HG03135 (cell line): ENCODE data around the gene NCAPD2.
"Not testable (repeated sequence)": the region's sequence is repeated elsewhere in the genome, so short reads cannot be mapped to it uniquely, and the experiment has no call there.

ENCODE experiments used
- ATAC-seq: cut with Tn5 transposase; IDR thresholded peaks from one replicate; pipeline ENCODE4 v1.9.1; 2021; ENCODE audit warnings: mild to moderate bottlenecking, moderate library complexity; ENCODE audit not compliant: unreplicated experiment

NCAPD2 gene

GRCh38 chr12:6533923-6534694 is 40.2 kb downstream of the NCAPD2 start, which contains the start of gene GAPDH:
Gene GAPDH (plus strand): TSS chr12:6534517. CDS start chr12:6534833, 316 bp downstream.
- ATAC-seq = peak; percentile 48

DNA sequence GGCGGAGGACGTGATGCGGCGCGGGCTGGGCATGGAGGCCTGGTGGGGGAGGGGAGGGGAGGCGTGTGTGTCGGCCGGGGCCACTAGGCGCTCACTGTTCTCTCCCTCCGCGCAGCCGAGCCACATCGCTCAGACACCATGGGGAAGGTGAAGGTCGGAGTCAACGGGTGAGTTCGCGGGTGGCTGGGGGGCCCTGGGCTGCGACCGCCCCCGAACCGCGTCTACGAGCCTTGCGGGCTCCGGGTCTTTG is 40.7 kb downstream of the NCAPD2 start:
- no peak for ATAC-seq

DNA sequence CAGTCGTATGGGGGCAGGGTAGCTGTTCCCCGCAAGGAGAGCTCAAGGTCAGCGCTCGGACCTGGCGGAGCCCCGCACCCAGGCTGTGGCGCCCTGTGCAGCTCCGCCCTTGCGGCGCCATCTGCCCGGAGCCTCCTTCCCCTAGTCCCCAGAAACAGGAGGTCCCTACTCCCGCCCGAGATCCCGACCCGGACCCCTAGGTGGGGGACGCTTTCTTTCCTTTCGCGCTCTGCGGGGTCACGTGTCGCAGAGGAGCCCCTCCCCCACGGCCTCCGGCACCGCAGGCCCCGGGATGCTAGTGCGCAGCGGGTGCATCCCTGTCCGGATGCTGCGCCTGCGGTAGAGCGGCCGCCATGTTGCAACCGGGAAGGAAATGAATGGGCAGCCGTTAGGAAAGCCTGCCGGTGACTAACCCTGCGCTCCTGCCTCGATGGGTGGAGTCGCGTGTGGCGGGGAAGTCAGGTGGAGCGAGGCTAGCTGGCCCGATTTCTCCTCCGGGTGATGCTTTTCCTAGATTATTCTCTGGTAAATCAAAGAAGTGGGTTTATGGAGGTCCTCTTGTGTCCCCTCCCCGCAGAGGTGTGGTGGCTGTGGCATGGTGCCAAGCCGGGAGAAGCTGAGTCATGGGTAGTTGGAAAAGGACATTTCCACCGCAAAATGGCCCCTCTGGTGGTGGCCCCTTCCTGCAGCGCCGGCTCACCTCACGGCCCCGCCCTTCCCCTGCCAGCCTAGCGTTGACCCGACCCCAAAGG is 41.2 kb downstream of the NCAPD2 start:
- ATAC-seq = peak; percentile 7

- ATAC-seq = no peak
These were observed 41.7 kb downstream of the NCAPD2 start for GRCh38 chr12:6535697-6535946.

DNA sequence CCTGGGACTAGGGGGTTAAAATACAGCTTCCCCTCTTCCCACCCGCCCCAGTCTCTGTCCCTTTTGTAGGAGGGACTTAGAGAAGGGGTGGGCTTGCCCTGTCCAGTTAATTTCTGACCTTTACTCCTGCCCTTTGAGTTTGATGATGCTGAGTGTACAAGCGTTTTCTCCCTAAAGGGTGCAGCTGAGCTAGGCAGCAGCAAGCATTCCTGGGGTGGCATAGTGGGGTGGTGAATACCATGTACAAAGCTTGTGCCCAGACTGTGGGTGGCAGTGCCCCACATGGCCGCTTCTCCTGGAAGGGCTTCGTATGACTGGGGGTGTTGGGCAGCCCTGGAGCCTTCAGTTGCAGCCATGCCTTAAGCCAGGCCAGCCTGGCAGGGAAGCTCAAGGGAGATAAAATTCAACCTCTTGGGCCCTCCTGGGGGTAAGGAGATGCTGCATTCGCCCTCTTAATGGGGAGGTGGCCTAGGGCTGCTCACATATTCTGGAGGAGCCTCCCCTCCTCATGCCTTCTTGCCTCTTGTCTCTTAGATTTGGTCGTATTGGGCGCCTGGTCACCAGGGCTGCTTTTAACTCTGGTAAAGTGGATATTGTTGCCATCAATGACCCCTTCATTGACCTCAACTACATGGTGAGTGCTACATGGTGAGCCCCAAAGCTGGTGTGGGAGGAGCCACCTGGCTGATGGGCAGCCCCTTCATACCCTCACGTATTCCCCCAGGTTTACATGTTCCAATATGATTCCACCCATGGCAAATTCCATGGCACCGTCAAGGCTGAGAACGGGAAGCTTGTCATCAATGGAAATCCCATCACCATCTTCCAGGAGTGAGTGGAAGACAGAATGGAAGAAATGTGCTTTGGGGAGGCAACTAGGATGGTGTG is 42.3 kb downstream of the NCAPD2 start:
- no peak for ATAC-seq

DNA sequence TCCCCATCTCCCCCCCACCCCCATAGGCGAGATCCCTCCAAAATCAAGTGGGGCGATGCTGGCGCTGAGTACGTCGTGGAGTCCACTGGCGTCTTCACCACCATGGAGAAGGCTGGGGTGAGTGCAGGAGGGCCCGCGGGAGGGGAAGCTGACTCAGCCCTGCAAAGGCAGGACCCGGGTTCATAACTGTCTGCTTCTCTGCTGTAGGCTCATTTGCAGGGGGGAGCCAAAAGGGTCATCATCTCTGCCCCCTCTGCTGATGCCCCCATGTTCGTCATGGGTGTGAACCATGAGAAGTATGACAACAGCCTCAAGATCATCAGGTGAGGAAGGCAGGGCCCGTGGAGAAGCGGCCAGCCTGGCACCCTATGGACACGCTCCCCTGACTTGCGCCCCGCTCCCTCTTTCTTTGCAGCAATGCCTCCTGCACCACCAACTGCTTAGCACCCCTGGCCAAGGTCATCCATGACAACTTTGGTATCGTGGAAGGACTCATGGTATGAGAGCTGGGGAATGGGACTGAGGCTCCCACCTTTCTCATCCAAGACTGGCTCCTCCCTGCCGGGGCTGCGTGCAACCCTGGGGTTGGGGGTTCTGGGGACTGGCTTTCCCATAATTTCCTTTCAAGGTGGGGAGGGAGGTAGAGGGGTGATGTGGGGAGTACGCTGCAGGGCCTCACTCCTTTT is 43.1 kb downstream of the NCAPD2 start:
- no peak for ATAC-seq

DNA sequence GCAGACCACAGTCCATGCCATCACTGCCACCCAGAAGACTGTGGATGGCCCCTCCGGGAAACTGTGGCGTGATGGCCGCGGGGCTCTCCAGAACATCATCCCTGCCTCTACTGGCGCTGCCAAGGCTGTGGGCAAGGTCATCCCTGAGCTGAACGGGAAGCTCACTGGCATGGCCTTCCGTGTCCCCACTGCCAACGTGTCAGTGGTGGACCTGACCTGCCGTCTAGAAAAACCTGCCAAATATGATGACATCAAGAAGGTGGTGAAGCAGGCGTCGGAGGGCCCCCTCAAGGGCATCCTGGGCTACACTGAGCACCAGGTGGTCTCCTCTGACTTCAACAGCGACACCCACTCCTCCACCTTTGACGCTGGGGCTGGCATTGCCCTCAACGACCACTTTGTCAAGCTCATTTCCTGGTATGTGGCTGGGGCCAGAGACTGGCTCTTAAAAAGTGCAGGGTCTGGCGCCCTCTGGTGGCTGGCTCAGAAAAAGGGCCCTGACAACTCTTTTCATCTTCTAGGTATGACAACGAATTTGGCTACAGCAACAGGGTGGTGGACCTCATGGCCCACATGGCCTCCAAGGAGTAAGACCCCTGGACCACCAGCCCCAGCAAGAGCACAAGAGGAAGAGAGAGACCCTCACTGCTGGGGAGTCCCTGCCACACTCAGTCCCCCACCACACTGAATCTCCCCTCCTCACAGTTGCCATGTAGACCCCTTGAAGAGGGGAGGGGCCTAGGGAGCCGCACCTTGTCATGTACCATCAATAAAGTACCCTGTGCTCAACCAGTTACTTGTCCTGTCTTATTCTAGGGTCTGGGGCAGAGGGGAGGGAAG is 43.9 kb downstream of the NCAPD2 start:
- ATAC-seq = not testable (repeated sequence)

DNA sequence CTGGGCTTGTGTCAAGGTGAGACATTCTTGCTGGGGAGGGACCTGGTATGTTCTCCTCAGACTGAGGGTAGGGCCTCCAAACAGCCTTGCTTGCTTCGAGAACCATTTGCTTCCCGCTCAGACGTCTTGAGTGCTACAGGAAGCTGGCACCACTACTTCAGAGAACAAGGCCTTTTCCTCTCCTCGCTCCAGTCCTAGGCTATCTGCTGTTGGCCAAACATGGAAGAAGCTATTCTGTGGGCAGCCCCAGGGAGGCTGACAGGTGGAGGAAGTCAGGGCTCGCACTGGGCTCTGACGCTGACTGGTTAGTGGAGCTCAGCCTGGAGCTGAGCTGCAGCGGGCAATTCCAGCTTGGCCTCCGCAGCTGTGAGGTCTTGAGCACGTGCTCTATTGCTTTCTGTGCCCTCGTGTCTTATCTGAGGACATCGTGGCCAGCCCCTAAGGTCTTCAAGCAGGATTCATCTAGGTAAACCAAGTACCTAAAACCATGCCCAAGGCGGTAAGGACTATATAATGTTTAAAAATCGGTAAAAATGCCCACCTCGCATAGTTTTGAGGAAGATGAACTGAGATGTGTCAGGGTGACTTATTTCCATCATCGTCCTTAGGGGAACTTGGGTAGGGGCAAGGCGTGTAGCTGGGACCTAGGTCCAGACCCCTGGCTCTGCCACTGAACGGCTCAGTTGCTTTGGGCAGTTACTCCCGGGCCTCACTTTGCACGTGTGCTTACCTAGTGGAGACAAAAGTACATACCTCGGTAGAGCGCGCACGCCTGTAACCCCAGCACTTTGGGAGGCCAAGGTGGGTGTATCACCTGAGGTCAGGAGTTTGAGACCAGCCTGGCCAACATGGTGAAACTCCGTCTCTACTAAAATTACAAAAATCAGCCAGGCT is 44.8 kb downstream of the NCAPD2 start:
- no peak for ATAC-seq

GRCh38 chr12:6539314-6539682 is 45.4 kb downstream of the NCAPD2 start:
- ATAC-seq = no peak

DNA sequence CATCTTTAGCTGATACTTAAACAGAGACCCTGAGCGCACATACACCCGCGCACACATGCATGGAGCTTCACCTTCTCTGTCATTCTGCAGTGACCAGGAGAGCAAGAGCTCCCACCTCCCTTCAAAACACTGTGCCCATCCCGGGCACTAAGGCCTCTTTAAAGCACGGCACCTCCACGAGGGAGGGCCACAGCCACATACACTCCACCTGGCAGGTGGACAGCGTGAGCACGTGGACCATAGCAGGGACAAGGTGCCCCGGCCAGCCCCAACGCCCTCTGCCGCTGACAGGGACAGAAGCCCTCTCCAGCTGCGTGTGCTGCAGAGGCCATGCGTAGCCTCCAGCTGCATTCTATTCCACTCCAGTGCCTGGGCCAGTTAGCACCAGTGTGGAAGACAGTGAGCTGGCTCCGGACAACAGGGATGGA is 45.8 kb downstream of the NCAPD2 start:
- ATAC-seq = no peak

DNA sequence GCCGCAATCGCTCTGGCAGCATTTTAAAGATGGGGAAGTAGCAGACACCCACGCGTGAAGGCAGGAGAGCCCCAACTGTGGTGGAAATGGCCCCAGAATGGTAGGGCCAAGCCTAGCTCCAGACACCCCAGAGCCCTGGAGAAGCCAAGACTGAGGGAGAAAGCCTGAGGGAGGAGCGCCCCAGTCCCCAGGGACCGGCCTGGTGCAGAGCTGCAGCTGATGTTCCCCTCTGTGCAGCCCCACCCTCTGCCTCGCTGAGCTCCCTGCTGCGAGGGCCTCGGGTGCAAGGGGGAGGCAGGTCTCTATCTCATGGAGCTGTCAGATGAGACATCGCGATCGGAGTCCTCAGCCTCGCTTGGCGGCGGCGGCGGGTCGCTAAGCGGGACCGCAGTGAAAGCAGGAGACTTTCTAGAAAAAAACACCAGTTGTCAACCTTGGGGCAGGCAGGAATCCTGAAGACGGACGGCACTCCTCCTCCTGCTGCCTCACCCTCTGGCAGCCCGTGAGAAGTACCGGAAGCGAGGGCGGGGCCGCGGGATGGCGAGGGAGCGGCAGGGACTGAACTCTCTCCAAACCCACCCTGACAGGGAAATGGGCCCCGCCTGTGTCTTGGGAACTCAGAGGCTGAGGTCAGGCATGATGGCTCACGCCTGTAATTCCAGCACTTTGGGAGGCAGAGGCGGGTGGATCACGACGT is 46.4 kb downstream of the NCAPD2 start:
- ATAC-seq = no peak

DNA sequence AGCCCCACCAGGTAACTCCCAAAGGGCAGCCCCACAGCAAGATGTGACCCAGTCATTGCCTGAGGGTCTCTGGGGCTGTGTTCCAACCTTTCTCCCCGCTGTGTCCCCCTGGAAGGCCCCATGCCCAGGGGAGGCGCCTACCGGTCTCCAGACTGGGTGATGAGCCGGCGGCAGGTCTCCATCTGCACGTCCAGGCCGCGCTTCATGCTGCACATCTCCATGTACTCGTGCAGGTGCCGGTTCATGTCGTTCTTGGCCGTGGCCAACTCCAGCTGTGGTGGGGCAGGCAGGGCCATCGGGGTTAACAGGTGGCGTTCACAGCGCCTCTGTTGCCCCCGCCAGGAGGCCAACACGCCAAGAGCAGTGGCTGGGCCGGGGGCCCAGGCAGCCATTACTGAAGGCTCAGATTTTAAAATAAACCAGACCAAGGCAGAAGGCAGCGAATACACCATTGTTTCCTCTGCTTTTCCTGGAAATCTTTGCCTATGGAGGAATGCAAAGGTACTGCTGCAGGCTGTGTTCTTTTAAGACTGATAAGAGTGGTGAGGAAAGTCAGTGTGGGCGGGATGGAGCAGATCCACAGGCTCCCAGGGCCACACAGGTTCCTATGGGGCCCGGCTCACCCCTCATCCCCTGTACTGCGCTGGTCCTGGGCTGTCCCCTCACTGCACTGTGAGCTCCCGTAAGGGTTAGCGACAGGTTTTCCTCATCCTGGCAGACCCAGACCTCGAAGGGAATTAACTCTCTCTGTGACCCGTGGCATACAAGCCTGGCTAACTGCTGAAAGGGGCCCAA is 47.7 kb downstream of the NCAPD2 start:
- no peak for ATAC-seq

DNA sequence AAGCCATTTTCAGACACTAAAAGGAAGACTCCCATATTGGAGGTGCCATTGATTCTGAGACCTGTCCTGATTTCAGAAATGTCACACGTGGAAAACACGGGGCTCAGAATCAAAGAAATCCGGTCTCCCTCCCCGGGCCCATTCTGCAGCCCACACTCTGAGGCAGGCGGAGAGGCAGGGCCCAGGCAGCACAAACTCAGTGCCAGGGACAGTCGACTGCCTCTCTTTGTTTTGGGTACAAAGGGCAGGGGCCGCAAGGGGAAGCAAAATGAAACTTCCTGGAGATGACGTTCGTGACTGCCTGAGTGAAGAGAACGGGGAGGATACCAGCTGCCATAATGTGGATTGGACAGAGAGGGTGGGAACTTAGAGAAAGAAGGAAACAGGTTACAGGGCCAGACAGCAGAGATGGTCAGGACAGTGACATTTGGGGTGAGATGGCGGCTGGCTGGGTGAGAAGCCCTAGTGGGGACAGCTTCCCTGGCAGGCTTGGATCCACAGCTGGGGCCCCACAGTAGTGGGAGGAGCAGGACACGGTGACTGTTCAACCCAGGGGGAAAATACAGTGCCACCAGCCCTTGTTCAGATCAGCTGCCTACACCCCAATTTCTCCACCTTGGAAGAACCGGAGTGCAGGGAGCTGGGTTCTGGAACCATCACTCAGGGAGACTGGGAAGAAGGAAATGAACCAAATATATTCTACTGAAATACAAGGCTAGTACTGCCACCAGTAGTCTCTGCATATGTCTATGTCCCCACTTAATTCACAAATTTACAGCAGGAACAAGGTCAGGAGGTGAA is 48.5 kb downstream of the NCAPD2 start:
- no peak for ATAC-seq

DNA sequence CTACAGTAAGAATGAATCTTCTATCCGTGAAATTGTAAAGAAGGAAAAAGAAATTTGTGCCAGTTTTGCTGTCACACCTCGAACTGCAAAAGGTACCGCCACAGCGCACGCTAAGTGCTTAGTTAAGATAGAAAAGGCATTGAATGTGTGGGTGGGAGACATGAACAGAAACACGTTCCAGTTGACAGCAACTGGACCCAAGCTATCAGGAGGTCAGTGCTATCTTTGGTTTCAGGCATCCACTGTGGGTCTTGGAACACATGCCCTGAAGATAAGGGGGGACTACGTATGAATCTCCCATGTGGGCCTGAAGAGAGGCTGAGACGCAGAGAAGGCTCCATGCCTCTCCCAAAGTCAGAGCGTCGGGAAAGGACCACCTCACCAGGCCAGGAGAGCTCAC is 52.1 kb downstream of the NCAPD2 start:
- no peak for ATAC-seq

DNA sequence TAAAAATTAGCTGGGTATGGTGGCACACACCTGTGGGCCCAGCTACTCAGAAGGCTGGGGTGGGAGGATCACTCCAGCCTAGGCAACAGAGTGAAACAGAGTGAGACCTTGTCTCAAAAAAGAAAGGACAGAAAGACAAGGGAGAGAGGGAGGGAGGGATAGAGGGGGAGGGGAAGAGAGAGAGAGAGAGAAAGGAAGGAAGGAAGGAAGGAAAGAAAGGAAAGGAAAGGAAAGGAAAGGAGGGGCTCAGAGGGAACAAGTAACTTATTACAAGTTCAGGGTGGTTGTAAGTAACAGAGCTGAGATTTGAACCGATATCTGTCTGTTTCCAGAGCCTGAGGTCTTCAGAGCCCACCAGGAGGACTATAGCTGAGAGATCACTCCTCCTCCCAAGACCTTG is 53.7 kb downstream of the NCAPD2 start:
- no peak for ATAC-seq

GRCh38 chr12:6547987-6548386 is 54.1 kb downstream of the NCAPD2 start:
- no peak for ATAC-seq

- no peak for ATAC-seq
These were observed 54.7 kb downstream of the NCAPD2 start for GRCh38 chr12:6548556-6548955.
